Esophagus squamous epithelium (tissue), 5 donors: Measurements from ENCODE around the gene MAP3K12. TPM values are rescaled to one million over a fixed set of nuclear protein-coding genes. Genes with fewer than 3 reads are reported as not detected.

Source experiments
- DNase-seq: peaks from one replicate; lab custom pipeline; 2025; lab: John Stamatoyannopoulos, UW
- H3K27ac ChIP-seq, 4 donors: fragments of 200-600 bp; sonication (generic); one replicate each; pipeline ENCODE4 v1.5.1; 2016 to 2019; ENCODE audit warnings: mild to moderate bottlenecking in 1 of 4
- H3K27me3 ChIP-seq, 4 donors: fragments of 200-600 bp; sonication (generic); 1 replicate in 3 of 4; 2 replicates in 1 of 4; pipeline versions ENCODE4 v1.5.1 to v1.6.0; 2017 to 2021; ENCODE audit warnings: antibody characterized with exemption in 1 of 4
- H3K36me3 ChIP-seq, 3 donors: fragments of 200-600 bp; sonication (generic); one replicate each; pipeline ENCODE4 v1.5.1; 2016 to 2019
- H3K4me1 ChIP-seq, 3 donors: fragments of 200-600 bp; sonication (generic); one replicate each; pipeline ENCODE4 v1.5.1; 2017 to 2019
- H3K4me3 ChIP-seq, 4 donors: fragments of 200-600 bp; sonication (generic); 1 replicate in 3 of 4; 2 replicates in 1 of 4; pipeline ENCODE4 v1.5.1; 2016 to 2019; ENCODE audit warnings: mild to moderate bottlenecking in 2 of 4, moderate library complexity in 1 of 4
- H3K9me3 ChIP-seq, 3 donors: fragments of 200-600 bp; sonication (generic); one replicate each; pipeline ENCODE4 v1.5.1; 2016 to 2019
- POLR2A ChIP-seq, 4 donors: fragments of 450-650 bp; IDR thresholded peaks; one replicate each; pipeline ENCODE4 v1.6.1; 2017; ENCODE audit warnings: antibody characterized with exemption in 4 of 4, mild to moderate bottlenecking in 4 of 4, moderate library complexity in 3 of 4
- WGBS, 2 donors: methylation state at CpG; one replicate each; pipeline ENCODE4 v1.1.5; 2018; 5-methylcytosine and 5-hydroxymethylcytosine counted together
- intact Hi-C: fragments of 100-400 bp; cut with DNase I; formaldehyde crosslinking; loops from one replicate; pipeline ENCODE4 v1.15.0; 2022
- total RNA-seq, 4 donors: library from RNA; depleted of rRNA; stranded (reverse); fragments of >200 nt; gene quantifications; one replicate each; pipeline ENCODE4 v1.1.0, GENCODE V29; 2016
- TF ChIP-seq, protein P1 (sequence below), 6 experiments: fragments of 450-650 bp in 4 of 6; fragments of 200-600 bp in 2 of 6; sonication (generic) in 2 of 6; IDR thresholded peaks; one replicate each; pipeline ENCODE4 v1.5.1; 2016 to 2019; ENCODE audit warnings: antibody characterized with exemption in 6 of 6, mild to moderate bottlenecking in 4 of 6, moderate library complexity in 4 of 6
- donor health status: DM: yes; HTN: yes; CAD: no.

Gene MAP3K12
- total RNA-seq, 4 donors from 2014 or later, result 0.80 to 8.4 (median 2.7) TPM

DNA sequence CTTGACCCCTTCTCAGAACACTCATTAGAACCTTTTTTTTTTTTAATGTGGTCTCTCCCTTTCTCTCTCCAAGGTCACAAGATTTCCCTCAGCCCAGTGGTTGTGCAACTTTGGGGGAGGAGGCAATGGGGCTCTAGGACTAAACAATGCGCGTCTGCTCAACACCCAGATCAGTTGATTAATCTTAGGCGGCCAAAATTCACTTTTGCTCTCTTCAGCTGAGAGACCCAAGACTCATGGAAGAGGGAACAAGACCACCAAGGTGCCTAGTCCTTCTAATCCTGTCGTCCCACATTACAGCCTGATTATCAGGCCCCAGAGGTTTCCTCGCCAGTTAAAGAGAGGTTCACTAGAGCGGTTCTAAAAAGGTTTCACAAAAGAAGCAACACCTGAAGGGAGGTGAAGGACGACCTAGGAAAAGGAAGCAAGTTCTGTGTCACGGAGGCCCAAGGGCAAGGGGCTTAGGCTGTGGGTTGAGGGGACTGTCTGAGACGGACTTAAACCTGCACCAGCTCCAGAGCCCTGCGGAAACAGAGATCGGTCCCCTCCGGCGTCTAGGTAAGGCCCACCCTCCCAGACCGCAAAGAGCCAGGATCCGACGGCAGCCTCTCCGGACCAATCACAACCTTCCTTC lies 1.0 kb upstream of the MAP3K12 start:
- TF ChIP-seq, protein P1, sequence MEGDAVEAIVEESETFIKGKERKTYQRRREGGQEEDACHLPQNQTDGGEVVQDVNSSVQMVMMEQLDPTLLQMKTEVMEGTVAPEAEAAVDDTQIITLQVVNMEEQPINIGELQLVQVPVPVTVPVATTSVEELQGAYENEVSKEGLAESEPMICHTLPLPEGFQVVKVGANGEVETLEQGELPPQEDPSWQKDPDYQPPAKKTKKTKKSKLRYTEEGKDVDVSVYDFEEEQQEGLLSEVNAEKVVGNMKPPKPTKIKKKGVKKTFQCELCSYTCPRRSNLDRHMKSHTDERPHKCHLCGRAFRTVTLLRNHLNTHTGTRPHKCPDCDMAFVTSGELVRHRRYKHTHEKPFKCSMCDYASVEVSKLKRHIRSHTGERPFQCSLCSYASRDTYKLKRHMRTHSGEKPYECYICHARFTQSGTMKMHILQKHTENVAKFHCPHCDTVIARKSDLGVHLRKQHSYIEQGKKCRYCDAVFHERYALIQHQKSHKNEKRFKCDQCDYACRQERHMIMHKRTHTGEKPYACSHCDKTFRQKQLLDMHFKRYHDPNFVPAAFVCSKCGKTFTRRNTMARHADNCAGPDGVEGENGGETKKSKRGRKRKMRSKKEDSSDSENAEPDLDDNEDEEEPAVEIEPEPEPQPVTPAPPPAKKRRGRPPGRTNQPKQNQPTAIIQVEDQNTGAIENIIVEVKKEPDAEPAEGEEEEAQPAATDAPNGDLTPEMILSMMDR (IDR thresholded peaks at IDR 0.05), result no peak
- TF ChIP-seq POLR2A (IDR thresholded peaks at IDR 0.05), result peak in 3 of 4 donors; percentile 76 to 97 (median 96)
- intact Hi-C loops, result loop anchor here (10.0 kb wide), 1 partner anchor 45 kb away; the partner anchor contains the start of gene PCBP2
- peak overlapping the region; percentile 42 to 88 (median 74) for H3K4me3 ChIP-seq
- no peaks in the 10 kb centered on the region for H3K9me3 ChIP-seq
- H3K27ac ChIP-seq, result peak overlapping the region; percentile 89 to 99 (median 98)
- no peaks in the 10 kb centered on the region for H3K27me3 ChIP-seq
- H3K36me3 ChIP-seq, result peaks cover 0 to 25% (median 0%) of the 10 kb centered on the region in 3 donors
- WGBS, 2 donors, result 0 to 2% methylated on average over 12 to 17 of the region's 17 CpGs
- peaks cover 23 to 76% (median 32%) of the 10 kb centered on the region in 3 donors for H3K4me1 ChIP-seq
- DNase-seq, result no peak

DNA sequence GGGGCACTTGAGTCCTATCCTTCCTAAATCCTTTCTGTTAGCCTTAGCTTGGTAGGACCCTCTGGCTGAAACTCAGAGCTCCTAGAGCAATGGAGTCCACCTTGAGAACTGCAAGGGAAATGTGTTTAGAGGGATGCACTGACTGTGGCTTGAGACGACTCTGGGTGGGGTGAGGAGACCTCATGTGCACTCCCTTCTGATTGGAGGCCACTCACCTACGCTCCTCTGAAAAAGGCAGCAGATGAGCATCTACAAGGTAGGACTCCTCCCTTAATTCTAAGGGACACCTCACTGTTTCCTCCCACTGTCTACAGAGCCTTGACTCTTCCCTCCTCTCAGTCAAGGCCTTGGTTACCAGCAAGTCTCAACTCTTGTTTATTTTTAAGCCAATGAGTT lies 1.0 kb downstream of the MAP3K12 start:
- intact Hi-C loops, result no loop called here
- Histone ChIP-seq H3K9me3 (no peaks in the 10 kb centered on the region), H3K27me3 (no peaks in the 10 kb centered on the region), H3K4me1 (peaks cover 23 to 81% (median 40%) of the 10 kb centered on the region in 3 donors), H3K4me3 (peak overlapping the region in 2 of 4 donors; percentile 69 to 88), H3K36me3 (peaks cover 0 to 5% (median 0%) of the 10 kb centered on the region in 3 donors), H3K27ac (peak overlapping the region in 3 of 4 donors; percentile 97 to 99 (median 98))
- TF ChIP-seq POLR2A (IDR thresholded peaks at IDR 0.05), result no peak
- TF ChIP-seq, protein P1 (IDR thresholded peaks at IDR 0.05), result no peak
- 85 to 90% methylated on average over 2 of the region's 2 CpGs for WGBS, 2 donors
- no peak for DNase-seq

DNA sequence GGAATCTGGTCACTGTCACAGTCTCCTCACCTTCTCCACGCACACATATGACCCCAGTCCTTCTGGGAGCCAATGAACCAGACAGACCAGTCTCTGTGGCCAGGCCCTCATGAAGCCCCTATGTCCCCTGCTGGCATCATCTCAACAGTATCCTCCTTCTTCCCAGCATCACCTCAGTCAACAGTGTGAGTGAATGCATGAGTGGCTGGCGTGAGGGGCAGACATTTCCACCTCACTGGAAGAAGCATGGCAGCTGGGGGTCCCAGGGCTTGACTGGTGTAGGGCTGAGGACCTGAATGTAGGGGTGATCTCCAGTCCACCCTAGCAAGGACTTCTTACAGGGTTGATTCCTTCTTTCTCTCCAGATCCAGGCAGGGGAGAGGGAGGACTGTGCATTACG lies 1.8 kb downstream of the MAP3K12 start:
- H3K36me3 ChIP-seq, result no peaks in the 10 kb centered on the region
- H3K4me1 ChIP-seq, result peaks cover 26 to 80% (median 38%) of the 10 kb centered on the region in 3 donors
- no peaks in the 10 kb centered on the region for H3K27me3 ChIP-seq
- intact Hi-C loops, result no loop called here
- H3K9me3 ChIP-seq, result no peaks in the 10 kb centered on the region
- no peak overlapping the region for H3K4me3 ChIP-seq
- H3K27ac ChIP-seq, result peak overlapping the region in 3 of 4 donors; percentile 61 to 97 (median 66)
- WGBS, 2 donors, result 97 to 100% methylated on average over 2 of the region's 3 CpGs
- DNase-seq, result no peak
- TF ChIP-seq, protein P1 (IDR thresholded peaks at IDR 0.05), result no peak
- no peak for TF ChIP-seq POLR2A (IDR thresholded peaks at IDR 0.05)

DNA sequence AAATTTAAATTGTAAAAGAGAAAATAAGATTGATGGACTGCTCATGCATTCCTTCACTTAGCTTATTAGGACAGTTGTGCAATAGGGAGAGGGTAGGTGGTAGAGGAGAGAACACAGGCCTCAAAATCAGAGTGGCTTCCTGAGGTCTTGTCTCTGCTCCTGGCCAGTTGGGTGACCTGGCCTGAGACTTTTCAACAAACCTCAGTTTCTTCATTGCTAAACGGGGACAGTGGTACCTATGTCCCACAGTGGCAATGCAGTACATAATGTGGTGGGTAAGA lies 2.6 kb downstream of the MAP3K12 start:
- no peaks in the 10 kb centered on the region for H3K27me3 ChIP-seq
- H3K9me3 ChIP-seq, result no peaks in the 10 kb centered on the region
- H3K4me3 ChIP-seq, result peak overlapping the region in 2 of 4 donors; percentile 9 to 22
- H3K36me3 ChIP-seq, result no peaks in the 10 kb centered on the region
- DNase-seq, result no peak
- no peak for TF ChIP-seq POLR2A (IDR thresholded peaks at IDR 0.05)
- TF ChIP-seq, protein P1 (IDR thresholded peaks at IDR 0.05), result no peak
- peak overlapping the region in 3 of 4 donors; percentile 61 to 97 (median 66) for H3K27ac ChIP-seq
- peaks cover 29 to 80% (median 34%) of the 10 kb centered on the region in 3 donors for H3K4me1 ChIP-seq
- intact Hi-C loops, result no loop called here
- WGBS, 2 donors, result 80 to 91% methylated on average over 1 of the region's 1 CpG

DNA sequence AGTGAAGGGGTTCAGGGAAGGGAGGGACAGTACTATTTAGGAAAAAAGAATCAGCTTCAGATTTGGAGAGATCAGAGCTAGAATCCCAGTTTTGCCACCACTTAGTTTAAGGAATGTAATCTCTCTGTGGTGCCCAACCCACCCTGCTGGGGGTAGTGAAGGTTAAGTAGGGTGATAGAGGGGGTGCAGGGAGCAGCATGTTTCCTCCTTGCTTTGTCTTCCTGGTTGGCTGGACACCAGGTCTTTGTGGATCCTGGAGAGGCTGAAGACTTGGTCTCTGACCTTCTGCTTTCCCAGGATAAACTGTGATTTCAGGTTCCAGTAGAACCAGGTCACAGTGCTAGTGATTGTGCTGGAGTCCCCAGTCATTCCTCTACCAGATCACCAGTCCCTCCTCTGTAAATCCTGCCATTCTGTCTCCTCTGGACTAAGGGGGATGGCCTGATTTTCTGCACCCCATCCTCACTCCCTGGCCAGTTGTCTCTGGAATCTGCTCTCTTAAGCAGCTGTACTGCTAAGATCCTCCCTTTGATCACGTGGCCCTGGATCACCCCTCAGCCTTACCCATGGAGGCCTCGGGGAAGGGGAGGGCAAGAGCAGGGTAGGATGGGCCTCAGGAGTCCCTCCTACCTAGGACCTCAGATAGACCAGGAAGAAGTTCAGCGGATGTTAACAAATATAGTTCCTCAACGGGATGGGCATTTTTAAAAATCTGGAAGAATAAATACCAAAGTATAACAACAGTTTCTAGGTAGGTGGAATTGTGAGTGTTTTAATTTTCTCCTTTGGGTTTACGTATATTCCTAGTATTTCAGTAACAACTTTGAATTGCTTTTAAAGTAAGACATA lies 3.1 kb downstream of the MAP3K12 start:
- intact Hi-C loops, result no loop called here
- WGBS, 2 donors, result 39 to 43% methylated on average over 4 to 5 of the region's 5 CpGs
- no peak for DNase-seq
- Histone ChIP-seq H3K4me3 (peak overlapping the region in 2 of 4 donors; percentile 9 to 22), H3K27me3 (no peaks in the 10 kb centered on the region), H3K27ac (peak overlapping the region in 3 of 4 donors; percentile 61 to 97 (median 66)), H3K4me1 (peaks cover 26 to 79% (median 31%) of the 10 kb centered on the region in 3 donors), H3K9me3 (no peaks in the 10 kb centered on the region), H3K36me3 (no peaks in the 10 kb centered on the region)
- TF ChIP-seq POLR2A (IDR thresholded peaks at IDR 0.05), result no peak
- TF ChIP-seq, protein P1 (IDR thresholded peaks at IDR 0.05), result no peak
